ENCODE results near the gene IKZF2. TPM values are rescaled to one million over a fixed set of nuclear protein-coding genes. Genes with fewer than 3 reads are reported as not detected.

The IKZF2 gene
- polyA plus RNA-seq, 1 donor (not counting 4 experiments of a cell fraction or from before 2014, with no cell fraction given) = 8.2 TPM

- no peak overlapping the region for H3K4me2 ChIP-seq (ENCODE audit: control insufficient read depth, extremely low read depth, insufficient read depth, low read depth, low read length)
- H3K4me1 ChIP-seq (ENCODE audit: control insufficient read depth, extremely low read depth, insufficient read depth, low read length) = no peaks in the 10 kb centered on the region
- H2AFZ ChIP-seq (ENCODE audit: control insufficient read depth, low read length) = no peak overlapping the region
- dilution Hi-C loops (cut with MboI; ENCODE audit: extremely low pct_ligation_motif_present, low sequenced_read_pairs) = no loop called here
- H4K20me1 ChIP-seq (ENCODE audit: control insufficient read depth, extremely low read depth, insufficient read depth, low read length) = no peaks in the 10 kb centered on the region
- H3K79me2 ChIP-seq (ENCODE audit: control insufficient read depth, insufficient read depth, low read length) = no peaks in the 10 kb centered on the region
- TF ChIP-seq CTCF (optimal IDR thresholded peaks at IDR 0.05 in 1 of 3, IDR thresholded peaks at IDR 0.05 in 1 of 3, conservative IDR thresholded peaks at IDR 0.05 in 1 of 3; ENCODE audit: extremely low read depth in 1 of 3, insufficient read depth in 2 of 3, low read length in 3 of 3) (no peak), EZH2 (IDR thresholded peaks at IDR 0.05; ENCODE audit: low read length) (no peak)
- no peaks in the 10 kb centered on the region for H3K27me3 ChIP-seq (ENCODE audit: control insufficient read depth, extremely low read depth, insufficient read depth, low read length)
- H3K9me3 ChIP-seq (ENCODE audit: control insufficient read depth, low read depth, low read length) = no peaks in the 10 kb centered on the region
- H3K36me3 ChIP-seq (ENCODE audit: control insufficient read depth in 2 of 2, extremely low read depth in 1 of 2, insufficient read depth in 2 of 2, low read length in 2 of 2) = no peaks in the 10 kb centered on the region
- H3K9ac ChIP-seq (ENCODE audit: control insufficient read depth, extremely low read depth, insufficient read depth, low read length) = no peak overlapping the region
- H3K27ac ChIP-seq (ENCODE audit: control insufficient read depth, insufficient read depth, low read length) = no peak overlapping the region
- H3K4me3 ChIP-seq (ENCODE audit: control insufficient read depth in 2 of 3, extremely low read depth in 1 of 3, insufficient read depth in 2 of 3, low read depth in 1 of 3, low read length in 3 of 3) = no peak overlapping the region
- no peak for FAIRE-seq
- no peak for DNase-seq (ENCODE audit: low read depth, low spot score)
- H3K9me1 ChIP-seq (ENCODE audit: control insufficient read depth, extremely low read depth, insufficient read depth, low read length) = no peaks in the 10 kb centered on the region
Observed at GRCh38 chr2:213078686-213079085, 72.7 kb downstream of the IKZF2 start.

GRCh38 chr2:213069531-213069930 lies 81.9 kb downstream of the IKZF2 start:
- FAIRE-seq = no peak
- dilution Hi-C loops (cut with MboI; ENCODE audit: extremely low pct_ligation_motif_present, low sequenced_read_pairs) = no loop called here

More at GRCh38 chr2:213069531-213069930, 81.9 kb downstream of the IKZF2 start:
- no peak for DNase-seq (ENCODE audit: low read depth, low spot score)
- Histone ChIP-seq H3K9ac (ENCODE audit: control insufficient read depth, extremely low read depth, insufficient read depth, low read length) (no peak overlapping the region), H4K20me1 (ENCODE audit: control insufficient read depth, extremely low read depth, insufficient read depth, low read length) (no peaks in the 10 kb centered on the region), H3K4me2 (ENCODE audit: control insufficient read depth, extremely low read depth, insufficient read depth, low read depth, low read length) (no peak overlapping the region), H3K27me3 (ENCODE audit: control insufficient read depth, extremely low read depth, insufficient read depth, low read length) (no peaks in the 10 kb centered on the region), H3K4me3 (ENCODE audit: control insufficient read depth in 2 of 3, extremely low read depth in 1 of 3, insufficient read depth in 2 of 3, low read depth in 1 of 3, low read length in 3 of 3) (no peak overlapping the region), H3K4me1 (ENCODE audit: control insufficient read depth, extremely low read depth, insufficient read depth, low read length) (peaks cover 10% of the 10 kb centered on the region), H3K9me1 (ENCODE audit: control insufficient read depth, extremely low read depth, insufficient read depth, low read length) (no peaks in the 10 kb centered on the region), H3K79me2 (ENCODE audit: control insufficient read depth, insufficient read depth, low read length) (no peaks in the 10 kb centered on the region), H3K9me3 (ENCODE audit: control insufficient read depth, low read depth, low read length) (no peaks in the 10 kb centered on the region), H3K27ac (ENCODE audit: control insufficient read depth, insufficient read depth, low read length) (no peak overlapping the region), H3K36me3 (ENCODE audit: control insufficient read depth in 2 of 2, extremely low read depth in 1 of 2, insufficient read depth in 2 of 2, low read length in 2 of 2) (no peaks in the 10 kb centered on the region), H2AFZ (ENCODE audit: control insufficient read depth, low read length) (no peak overlapping the region)
- TF ChIP-seq EZH2 (IDR thresholded peaks at IDR 0.05; ENCODE audit: low read length) (no peak), CTCF (optimal IDR thresholded peaks at IDR 0.05 in 1 of 3, IDR thresholded peaks at IDR 0.05 in 1 of 3, conservative IDR thresholded peaks at IDR 0.05 in 1 of 3; ENCODE audit: extremely low read depth in 1 of 3, insufficient read depth in 2 of 3, low read length in 3 of 3) (no peak)

All from keratinocyte (primary cell).